Measurements from ENCODE around the gene ULK1.
"Not testable (repeated sequence)": the region's sequence is repeated elsewhere in the genome, so short reads cannot be mapped to it uniquely, and the experiment has no call there.

ULK1 gene

DNA sequence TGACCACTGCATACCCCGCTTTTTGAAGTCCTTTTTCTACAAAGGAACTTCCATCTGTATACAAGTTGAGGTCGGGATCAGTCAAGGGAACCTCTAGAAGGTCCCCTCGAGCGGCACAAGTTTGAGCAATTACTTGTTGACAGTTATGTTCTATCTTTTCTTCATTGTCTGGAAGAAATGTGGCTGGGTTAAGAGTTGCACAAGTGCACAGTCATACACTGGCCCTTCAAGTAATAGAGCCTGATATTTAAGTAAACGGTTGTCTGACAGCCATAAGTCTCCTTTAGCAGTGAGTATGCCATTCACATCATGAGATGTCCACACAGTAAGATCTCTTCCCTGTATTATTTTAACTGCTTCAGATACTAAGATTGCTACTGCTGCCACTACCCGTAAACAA is 19.4 kb upstream of the ULK1 start:
- H3K9ac ChIP-seq (ENCODE audit: low read length); H3K4me3 ChIP-seq (ENCODE audit: low read length); H3K9me3 ChIP-seq (ENCODE audit: control insufficient read depth, low read length); H3K27me3 ChIP-seq (replicated peaks; ENCODE audit: control insufficient read depth, insufficient read depth, low read length); DNase-seq (ENCODE audit: low read depth); H3K36me3 ChIP-seq (ENCODE audit: control insufficient read depth, insufficient read depth, low read length, severe bottlenecking): not testable (repeated sequence)
- H3K4me1 ChIP-seq (ENCODE audit: control insufficient read depth, insufficient read depth, low read length): peaks cover 12% of the 10 kb centered on the region

DNA sequence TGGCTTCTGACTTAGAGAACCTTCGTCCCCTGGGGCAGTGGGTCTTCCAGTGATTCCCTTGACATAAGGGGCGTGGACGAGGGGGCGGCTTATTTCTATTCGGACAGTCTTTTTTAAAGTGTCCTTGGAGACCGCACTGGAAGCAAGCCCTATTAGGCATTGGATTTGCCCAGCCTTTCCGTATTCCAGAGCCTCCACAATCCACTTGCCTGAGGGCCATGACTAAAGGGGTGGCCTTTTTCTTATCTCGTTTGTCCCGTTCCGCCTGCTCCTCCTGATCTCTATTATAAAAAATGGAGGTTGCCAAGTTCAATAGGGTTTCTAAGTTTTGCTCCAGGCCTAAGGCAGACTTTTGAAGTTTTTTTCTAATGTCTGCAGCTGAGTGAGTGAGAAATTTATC is 17.2 kb upstream of the ULK1 start:
- not testable (repeated sequence) for H3K9me3 ChIP-seq (ENCODE audit: control insufficient read depth, low read length); H3K4me3 ChIP-seq (ENCODE audit: low read length); DNase-seq (ENCODE audit: low read depth); H3K36me3 ChIP-seq (ENCODE audit: control insufficient read depth, insufficient read depth, low read length, severe bottlenecking); H3K9ac ChIP-seq (ENCODE audit: low read length); H3K4me1 ChIP-seq (ENCODE audit: control insufficient read depth, insufficient read depth, low read length)
- H3K27me3 ChIP-seq (replicated peaks; ENCODE audit: control insufficient read depth, insufficient read depth, low read length): peaks cover 12% of the 10 kb centered on the region

DNA sequence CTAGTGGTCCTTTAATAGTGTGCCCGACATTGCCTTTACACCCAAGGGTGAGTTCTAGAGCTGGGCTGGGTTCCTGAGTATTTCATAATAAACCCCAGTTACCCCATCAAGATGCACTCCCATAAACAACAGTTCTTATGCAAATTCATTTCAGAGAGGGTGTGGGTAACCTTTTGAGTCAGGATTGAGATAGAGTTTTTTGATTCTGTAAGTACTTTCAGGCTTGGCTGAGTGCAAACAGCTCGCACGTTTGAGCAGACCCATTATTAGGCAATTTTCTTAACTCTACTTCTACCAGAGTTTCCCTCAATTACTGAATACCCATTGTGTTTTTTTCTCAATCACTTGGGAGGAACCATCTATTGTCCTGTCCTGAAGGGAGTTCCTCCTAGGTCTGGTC is 16.0 kb upstream of the ULK1 start:
- not testable (repeated sequence) for H3K4me1 ChIP-seq (ENCODE audit: control insufficient read depth, insufficient read depth, low read length); H3K4me3 ChIP-seq (ENCODE audit: low read length); DNase-seq (ENCODE audit: low read depth); H3K9ac ChIP-seq (ENCODE audit: low read length); H3K9me3 ChIP-seq (ENCODE audit: control insufficient read depth, low read length); H3K36me3 ChIP-seq (ENCODE audit: control insufficient read depth, insufficient read depth, low read length, severe bottlenecking)
- H3K27me3 ChIP-seq (replicated peaks; ENCODE audit: control insufficient read depth, insufficient read depth, low read length): peaks cover 12% of the 10 kb centered on the region

DNA sequence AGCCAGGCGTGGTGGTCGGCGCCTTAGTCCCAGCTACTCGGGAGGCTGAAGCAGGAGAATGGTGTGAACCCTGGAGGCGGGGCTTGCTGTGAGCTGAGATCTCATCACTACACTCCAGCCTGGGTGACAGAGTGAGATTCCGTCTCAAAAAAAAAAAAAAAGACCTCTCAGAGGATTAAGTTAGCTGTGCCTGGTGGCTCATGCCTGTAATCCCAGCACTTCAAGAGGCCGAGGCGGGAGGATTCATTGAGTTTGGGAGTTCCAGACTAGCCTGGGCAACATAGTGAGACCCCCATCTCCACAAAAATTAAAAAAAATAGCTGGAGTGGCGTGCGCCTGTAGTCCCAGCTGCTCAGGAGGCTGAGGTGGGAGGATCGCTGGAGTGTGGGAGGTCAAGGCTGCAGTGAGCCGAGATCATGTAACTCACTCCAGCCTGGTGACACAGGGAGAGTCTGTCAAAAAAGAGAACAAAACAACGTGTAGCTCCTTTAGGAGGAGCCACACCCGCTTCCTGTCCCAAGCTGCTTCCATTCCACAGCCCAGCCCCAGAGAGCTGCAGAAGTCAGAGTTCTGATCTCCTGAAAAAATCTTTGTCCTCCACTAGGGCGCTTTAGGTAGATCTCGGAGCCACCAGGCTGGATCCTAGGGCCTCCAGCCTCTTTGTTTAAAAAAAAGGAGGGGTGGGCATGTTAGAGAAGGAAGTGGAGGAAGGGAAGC is 11.5 kb upstream of the ULK1 start:
- peaks cover 6% of the 10 kb centered on the region for H3K27me3 ChIP-seq (replicated peaks; ENCODE audit: control insufficient read depth, insufficient read depth, low read length)
- no peak overlapping the region for H3K4me3 ChIP-seq (ENCODE audit: low read length)
- H3K36me3 ChIP-seq (ENCODE audit: control insufficient read depth, insufficient read depth, low read length, severe bottlenecking): no peaks in the 10 kb centered on the region
- peaks cover 10% of the 10 kb centered on the region for H3K9me3 ChIP-seq (ENCODE audit: control insufficient read depth, low read length)
- H3K9ac ChIP-seq (ENCODE audit: low read length): no peak overlapping the region
- peak; percentile 28 for DNase-seq (ENCODE audit: low read depth)
- H3K4me1 ChIP-seq (ENCODE audit: control insufficient read depth, insufficient read depth, low read length): no peaks in the 10 kb centered on the region

DNA sequence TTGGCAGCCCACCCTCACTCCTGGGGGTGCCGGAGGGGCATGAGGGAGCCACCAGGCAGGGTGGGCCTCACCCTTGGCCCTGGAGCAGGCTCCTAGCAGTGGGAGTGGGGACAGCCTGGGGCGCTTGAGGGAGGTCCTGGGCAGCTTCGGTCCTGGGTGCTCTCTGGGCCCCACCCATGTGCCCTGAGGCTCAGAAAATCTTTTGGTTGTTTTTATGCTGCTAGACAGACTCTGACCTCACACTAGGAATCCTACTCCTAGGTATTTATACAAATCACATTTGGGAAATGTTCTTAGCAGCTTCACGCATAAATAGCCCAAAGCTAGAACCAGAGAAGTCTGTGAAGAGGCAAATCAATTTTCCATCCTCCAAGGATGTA is 10.9 kb upstream of the ULK1 start:
- Histone ChIP-seq H3K9me3 (ENCODE audit: control insufficient read depth, low read length) (peaks cover 10% of the 10 kb centered on the region), H3K9ac (ENCODE audit: low read length) (no peak overlapping the region), H3K4me1 (ENCODE audit: control insufficient read depth, insufficient read depth, low read length) (no peaks in the 10 kb centered on the region), H3K4me3 (ENCODE audit: low read length) (no peak overlapping the region), H3K27me3 (replicated peaks; ENCODE audit: control insufficient read depth, insufficient read depth, low read length) (peaks cover 8% of the 10 kb centered on the region), H3K36me3 (ENCODE audit: control insufficient read depth, insufficient read depth, low read length, severe bottlenecking) (no peaks in the 10 kb centered on the region)
- peak; percentile 54 for DNase-seq (ENCODE audit: low read depth)

DNA sequence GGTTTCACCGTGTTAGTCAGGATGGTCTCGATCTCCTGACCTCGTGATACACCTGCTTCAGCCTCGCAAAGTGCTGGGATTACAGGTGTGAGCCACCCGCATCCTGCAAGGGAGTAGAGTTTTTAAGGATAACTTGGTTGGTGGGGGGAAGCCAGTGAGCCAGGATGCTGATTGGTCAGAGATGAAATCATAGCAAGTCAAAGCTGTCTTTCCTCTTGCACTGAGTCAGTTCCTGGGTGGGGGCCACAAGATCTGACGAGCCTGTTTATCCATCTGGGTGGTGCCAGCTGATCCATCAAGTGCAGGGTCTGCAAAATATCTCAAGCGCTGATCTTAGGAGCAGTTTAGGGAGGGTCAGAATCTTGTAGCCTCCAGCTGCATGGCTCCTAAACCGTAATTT is 9.3 kb upstream of the ULK1 start:
- DNase-seq (ENCODE audit: low read depth); H3K4me3 ChIP-seq (ENCODE audit: low read length); H3K4me1 ChIP-seq (ENCODE audit: control insufficient read depth, insufficient read depth, low read length); H3K9me3 ChIP-seq (ENCODE audit: control insufficient read depth, low read length); H3K36me3 ChIP-seq (ENCODE audit: control insufficient read depth, insufficient read depth, low read length, severe bottlenecking); H3K9ac ChIP-seq (ENCODE audit: low read length): not testable (repeated sequence)
- peaks cover 17% of the 10 kb centered on the region for H3K27me3 ChIP-seq (replicated peaks; ENCODE audit: control insufficient read depth, insufficient read depth, low read length)

DNA sequence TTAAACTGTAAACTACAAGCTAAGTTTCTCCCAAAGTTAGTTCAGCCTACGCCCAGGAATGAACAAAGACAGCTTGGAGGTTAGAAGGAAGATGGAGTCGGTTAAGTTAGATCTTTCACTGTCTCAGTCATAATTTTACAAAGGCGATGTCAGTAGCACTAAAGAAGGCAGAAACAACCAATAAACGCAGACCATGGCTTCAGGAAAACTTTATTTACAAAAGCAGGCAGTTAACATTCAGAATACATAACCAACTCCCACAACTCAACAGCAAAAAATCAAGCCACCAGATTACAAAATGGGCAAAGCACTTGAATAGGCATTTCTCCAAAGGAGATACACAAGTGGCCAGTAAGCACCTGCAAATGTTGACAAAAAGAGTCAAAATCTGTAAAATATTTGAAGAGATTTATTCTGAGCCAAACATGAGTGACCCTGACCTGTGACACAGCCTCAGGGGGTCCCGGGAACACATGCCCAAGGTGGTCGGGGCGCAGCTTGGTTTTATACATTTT is 8.8 kb upstream of the ULK1 start:
- no peak for DNase-seq (ENCODE audit: low read depth)
- Histone ChIP-seq H3K27me3 (replicated peaks; ENCODE audit: control insufficient read depth, insufficient read depth, low read length) (peaks cover 16% of the 10 kb centered on the region), H3K4me1 (ENCODE audit: control insufficient read depth, insufficient read depth, low read length) (no peaks in the 10 kb centered on the region), H3K4me3 (ENCODE audit: low read length) (no peak overlapping the region), H3K36me3 (ENCODE audit: control insufficient read depth, insufficient read depth, low read length, severe bottlenecking) (no peaks in the 10 kb centered on the region), H3K9me3 (ENCODE audit: control insufficient read depth, low read length) (peaks cover 10% of the 10 kb centered on the region), H3K9ac (ENCODE audit: low read length) (no peak overlapping the region)

DNA sequence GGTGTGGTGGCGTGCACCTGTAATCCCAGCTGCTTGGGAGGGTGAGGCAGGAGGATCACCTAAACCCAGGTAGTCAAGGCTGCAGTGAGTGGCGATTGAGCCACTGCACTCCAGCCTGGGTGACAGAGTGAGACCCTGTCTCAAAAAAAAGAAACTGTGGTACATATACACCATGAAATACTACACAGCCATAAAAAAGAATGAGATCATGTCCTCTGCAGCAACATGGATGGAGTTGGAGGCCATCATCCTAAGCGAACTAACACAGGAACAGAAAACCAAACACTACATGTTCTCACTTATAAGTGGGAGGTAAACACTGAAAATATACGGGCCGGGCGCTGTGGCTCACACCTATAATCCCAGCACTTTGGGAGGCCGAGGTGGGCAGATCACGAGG is 2.7 kb upstream of the ULK1 start:
- DNase-seq (ENCODE audit: low read depth); H3K36me3 ChIP-seq (ENCODE audit: control insufficient read depth, insufficient read depth, low read length, severe bottlenecking); H3K9ac ChIP-seq (ENCODE audit: low read length); H3K4me3 ChIP-seq (ENCODE audit: low read length); H3K4me1 ChIP-seq (ENCODE audit: control insufficient read depth, insufficient read depth, low read length); H3K9me3 ChIP-seq (ENCODE audit: control insufficient read depth, low read length): not testable (repeated sequence)
- peaks cover 16% of the 10 kb centered on the region for H3K27me3 ChIP-seq (replicated peaks; ENCODE audit: control insufficient read depth, insufficient read depth, low read length)

DNA sequence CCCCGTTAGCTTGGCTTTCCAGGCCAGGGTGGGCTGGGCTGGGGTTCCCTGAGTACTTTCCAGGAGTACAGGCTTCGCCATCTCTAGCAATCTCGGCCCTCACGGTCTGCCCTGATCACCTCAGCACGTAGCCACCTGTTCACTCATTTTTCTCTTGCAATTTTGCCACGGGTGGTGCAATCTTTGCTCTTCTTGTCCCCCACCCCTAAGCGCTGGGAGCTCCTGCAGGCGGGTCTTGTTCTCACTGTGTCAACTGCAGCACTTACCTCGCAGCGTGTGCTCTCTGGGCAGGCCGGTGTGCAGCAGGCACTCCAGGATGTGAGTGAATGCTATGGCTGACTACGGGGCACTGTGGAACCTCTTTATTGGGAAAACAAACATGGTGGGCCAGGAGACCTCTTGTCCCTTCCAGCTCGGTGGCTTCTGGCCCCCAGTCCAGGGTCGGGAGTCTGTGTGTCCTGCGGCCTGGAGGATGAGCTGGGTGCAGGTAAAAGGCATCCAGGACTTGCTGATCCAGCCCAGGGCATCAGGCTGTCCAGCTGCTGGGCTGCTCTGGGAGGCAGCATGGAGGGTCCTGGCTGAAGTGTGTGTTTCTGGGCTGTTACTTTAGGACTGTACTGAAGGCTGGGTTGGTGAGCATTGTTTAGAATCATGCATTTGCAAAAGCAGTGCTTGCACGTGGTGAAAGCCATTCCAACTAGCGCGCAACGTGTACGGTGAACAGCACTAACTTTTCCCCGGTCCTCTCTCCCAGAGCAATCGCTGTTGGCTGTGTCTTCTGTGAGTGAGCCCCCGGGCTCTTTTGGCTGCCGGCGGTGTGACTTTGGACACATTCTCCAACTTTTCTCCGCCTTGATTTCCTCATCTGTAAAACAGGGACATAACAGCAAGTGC is 1.5 kb upstream of the ULK1 start:
- Histone ChIP-seq H3K4me3 (ENCODE audit: low read length) (no peak overlapping the region), H3K27me3 (replicated peaks; ENCODE audit: control insufficient read depth, insufficient read depth, low read length) (peaks cover 16% of the 10 kb centered on the region), H3K36me3 (ENCODE audit: control insufficient read depth, insufficient read depth, low read length, severe bottlenecking) (no peaks in the 10 kb centered on the region), H3K9me3 (ENCODE audit: control insufficient read depth, low read length) (no peaks in the 10 kb centered on the region), H3K9ac (ENCODE audit: low read length) (no peak overlapping the region), H3K4me1 (ENCODE audit: control insufficient read depth, insufficient read depth, low read length) (peaks cover 14% of the 10 kb centered on the region)
- DNase-seq (ENCODE audit: low read depth): no peak

DNA sequence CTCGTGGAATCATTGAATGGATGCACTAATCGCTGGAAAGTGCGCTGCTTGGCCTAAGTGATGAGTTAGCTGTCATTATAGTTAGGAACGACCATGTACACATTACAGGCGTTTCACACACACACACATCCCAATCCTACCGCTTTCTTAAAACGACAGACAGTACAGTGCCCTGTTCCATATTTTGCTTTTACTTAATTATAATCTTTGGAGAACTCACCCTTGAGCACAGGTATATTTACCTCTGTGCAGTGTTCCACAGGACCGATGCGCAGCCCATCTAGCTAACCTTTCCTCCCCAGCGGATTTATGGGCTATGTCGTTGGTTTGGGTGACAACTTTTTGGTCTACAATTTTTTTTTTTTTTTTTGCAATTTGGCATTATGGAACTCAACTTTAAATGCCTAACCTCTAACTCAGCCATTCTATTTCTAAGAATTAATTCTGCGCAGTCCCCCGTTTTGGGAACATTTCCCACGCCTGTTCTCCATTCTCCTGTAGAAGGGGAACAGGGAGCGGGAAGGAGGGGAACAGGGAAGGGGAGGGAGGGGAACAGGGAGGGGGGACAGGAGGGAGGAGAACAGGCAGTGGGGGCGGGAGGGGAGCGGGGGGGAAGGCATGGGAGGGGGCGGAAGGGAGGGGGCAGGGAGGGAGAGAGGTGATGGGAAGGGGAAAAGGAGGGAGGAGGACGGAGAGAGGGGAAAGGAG is 663 bp upstream of the ULK1 start:
- H3K36me3 ChIP-seq (ENCODE audit: control insufficient read depth, insufficient read depth, low read length, severe bottlenecking): no peaks in the 10 kb centered on the region
- peaks cover 11% of the 10 kb centered on the region for H3K27me3 ChIP-seq (replicated peaks; ENCODE audit: control insufficient read depth, insufficient read depth, low read length)
- H3K4me1 ChIP-seq (ENCODE audit: control insufficient read depth, insufficient read depth, low read length): peaks cover 14% of the 10 kb centered on the region
- no peaks in the 10 kb centered on the region for H3K9me3 ChIP-seq (ENCODE audit: control insufficient read depth, low read length)
- H3K4me3 ChIP-seq (ENCODE audit: low read length): no peak overlapping the region
- DNase-seq (ENCODE audit: low read depth): no peak
- H3K9ac ChIP-seq (ENCODE audit: low read length): no peak overlapping the region

DNA sequence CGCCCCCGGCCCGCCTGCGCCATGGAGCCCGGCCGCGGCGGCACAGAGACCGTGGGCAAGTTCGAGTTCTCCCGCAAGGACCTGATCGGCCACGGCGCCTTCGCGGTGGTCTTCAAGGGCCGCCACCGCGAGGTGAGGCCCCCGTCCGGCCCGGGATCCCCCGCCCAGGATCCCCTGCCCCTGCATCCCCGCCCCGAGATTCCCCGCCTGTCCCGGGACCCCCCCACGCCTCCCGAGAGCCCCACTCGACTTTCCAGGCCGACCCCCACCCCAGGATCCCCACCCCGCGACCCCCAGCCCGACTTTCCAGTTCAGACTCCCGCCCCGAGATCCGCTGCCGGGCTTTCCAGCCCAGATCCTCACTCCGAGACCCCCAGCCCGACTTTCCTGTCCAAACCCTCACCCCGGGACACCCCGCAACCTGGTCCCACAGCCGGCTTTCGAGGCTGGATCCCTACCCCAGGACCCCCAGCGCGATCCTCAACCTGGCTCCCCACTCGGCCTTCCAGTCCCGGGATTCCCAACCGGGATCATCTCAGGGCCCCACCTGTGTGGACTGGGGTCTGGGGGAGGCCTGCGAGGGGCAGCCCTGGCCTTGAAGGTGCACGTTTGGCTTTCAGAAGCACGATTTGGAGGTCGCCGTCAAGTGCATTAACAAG is 688 bp downstream of the ULK1 start:
- peak; percentile 44 for DNase-seq (ENCODE audit: low read depth)
- Histone ChIP-seq H3K9me3 (ENCODE audit: control insufficient read depth, low read length) (no peaks in the 10 kb centered on the region), H3K27me3 (replicated peaks; ENCODE audit: control insufficient read depth, insufficient read depth, low read length) (no peaks in the 10 kb centered on the region), H3K4me1 (ENCODE audit: control insufficient read depth, insufficient read depth, low read length) (peaks cover 14% of the 10 kb centered on the region), H3K36me3 (ENCODE audit: control insufficient read depth, insufficient read depth, low read length, severe bottlenecking) (no peaks in the 10 kb centered on the region), H3K9ac (ENCODE audit: low read length) (peak overlapping the region; percentile 92), H3K4me3 (ENCODE audit: low read length) (peak overlapping the region; percentile 85)

All from adipocyte (in vitro differentiated cells).